Fibroblast of pulmonary artery (primary cell): ENCODE data around the gene DISP2.

Experiments
- DNase-seq: peaks from one replicate; pipeline ENCODE4 v3.0.0-alpha.2; 2010; ENCODE audit warnings: low read depth
- H3K4me3 ChIP-seq: replicated peaks from 2 replicates; pipeline ENCODE4 v1.5.1; 2011; ENCODE audit warnings: low read depth, mild to moderate bottlenecking, control low read depth, low read length, moderate library complexity
- CTCF ChIP-seq: IDR thresholded peaks from 2 replicates; pipeline ENCODE4 v1.5.1; 2011; ENCODE audit warnings: mild to moderate bottlenecking, control low read depth, low read length, inconsistent platforms; ENCODE audit errors: missing control alignments

DISP2 gene

GRCh38 chr15:40354408-40355171, 3.4 kb upstream of the DISP2 start:
- DNase-seq, result peak; percentile 66
- peak; percentile 67 for TF ChIP-seq CTCF
- no peak overlapping the region for H3K4me3 ChIP-seq

GRCh38 chr15:40355976-40356585, 1.9 kb upstream of the DISP2 start:
- no peak for DNase-seq
- no peak overlapping the region for H3K4me3 ChIP-seq
- TF ChIP-seq CTCF, result no peak

- no peak for TF ChIP-seq CTCF
- no peak for DNase-seq
- no peak overlapping the region for H3K4me3 ChIP-seq
Measured at GRCh38 chr15:40357246-40357645, 773 bp upstream of the DISP2 start.

- DNase-seq, result no peak
- TF ChIP-seq CTCF, result no peak
- H3K4me3 ChIP-seq, result peak overlapping the region; percentile 54
Measured at GRCh38 chr15:40358471-40359353, 693 bp downstream of the DISP2 start.

- TF ChIP-seq CTCF, result no peak
- H3K4me3 ChIP-seq, result no peak overlapping the region
- no peak for DNase-seq
Measured at GRCh38 chr15:40360015-40360414, 2.0 kb downstream of the DISP2 start.

GRCh38 chr15:40361640-40362039, 3.6 kb downstream of the DISP2 start:
- no peak for DNase-seq
- H3K4me3 ChIP-seq, result no peak overlapping the region
- TF ChIP-seq CTCF, result no peak
